HG03439 (cell line): ENCODE measurements around the gene FOXB2.

ENCODE experiments used
- ATAC-seq: cut with Tn5 transposase; IDR thresholded peaks from one replicate; pipeline ENCODE4 v1.9.1; 2021; ENCODE audit warnings: mild to moderate bottlenecking, moderate library complexity; ENCODE audit not compliant: unreplicated experiment

The FOXB2 gene

GRCh38 chr9:77015327-77016048 is 4.0 kb upstream of the FOXB2 start:
- ATAC-seq, result no peak

- no peak for ATAC-seq
These were observed 3.3 kb upstream of the FOXB2 start for GRCh38 chr9:77016121-77016525.

DNA sequence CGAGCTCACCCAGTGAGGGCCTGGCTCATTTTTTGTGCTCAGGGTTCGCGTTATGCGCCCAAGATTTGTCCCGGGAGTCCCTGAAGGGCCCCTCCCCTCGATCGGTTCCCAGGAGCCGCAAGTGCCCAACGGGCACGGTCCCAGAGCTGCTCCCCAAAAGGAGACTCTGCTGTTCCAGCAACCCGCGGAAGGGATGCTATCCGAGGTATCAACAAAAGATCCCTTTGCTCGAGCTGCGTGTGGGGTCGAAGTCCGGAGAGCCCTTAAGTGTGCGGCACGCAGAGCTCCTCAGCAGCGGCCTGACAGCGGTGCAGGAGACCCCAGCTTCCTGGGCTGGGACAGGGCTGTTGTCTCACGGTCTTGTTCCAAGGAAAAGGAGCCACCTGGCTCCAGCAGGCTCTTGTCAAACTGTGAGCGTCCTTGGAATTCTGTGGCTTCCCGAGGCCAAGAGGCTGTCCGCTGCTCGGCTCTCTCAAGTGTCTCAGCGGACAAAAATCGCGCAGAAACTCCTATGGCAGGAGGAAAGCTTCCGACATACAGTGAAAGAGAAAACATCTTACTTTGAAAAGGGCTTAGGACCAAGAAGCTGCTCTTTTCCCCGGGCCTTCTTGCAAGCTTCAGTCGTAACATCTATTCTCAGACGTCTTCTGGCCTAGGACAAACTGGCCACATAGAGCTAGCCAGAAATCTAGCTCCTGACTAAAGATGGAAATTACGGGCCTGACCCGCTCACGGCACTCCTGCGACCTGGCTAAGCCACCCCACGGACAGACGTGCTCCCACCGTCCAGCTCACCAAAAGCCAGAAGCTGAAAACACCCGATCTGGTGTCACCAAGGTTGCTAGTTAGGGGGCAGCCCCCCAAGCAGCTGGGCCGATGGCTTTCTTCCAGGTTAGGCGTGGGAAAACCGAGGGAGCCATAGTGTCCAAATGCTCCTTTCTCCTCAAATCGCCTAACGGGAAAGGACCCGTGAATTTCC is 2.6 kb upstream of the FOXB2 start:
- no peak for ATAC-seq

DNA sequence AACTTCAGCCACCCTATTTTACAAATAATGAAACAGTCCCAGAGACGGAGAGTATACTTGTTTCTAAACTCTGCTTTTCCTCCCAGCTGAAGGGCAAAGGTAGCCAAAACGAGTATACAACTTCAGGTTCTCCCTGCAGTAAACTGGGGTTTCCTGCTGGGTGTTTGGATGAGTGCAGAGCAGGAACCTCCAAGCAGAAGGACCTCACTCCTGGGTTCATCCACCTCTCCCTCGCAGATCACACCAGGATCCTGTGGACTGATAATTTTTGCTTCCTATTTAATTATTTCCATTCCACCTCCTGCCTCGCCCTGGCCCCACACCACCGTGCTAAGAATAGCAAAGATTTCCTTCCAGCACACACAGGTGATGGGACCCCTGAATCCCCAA is 2.0 kb upstream of the FOXB2 start:
- no peak for ATAC-seq

DNA sequence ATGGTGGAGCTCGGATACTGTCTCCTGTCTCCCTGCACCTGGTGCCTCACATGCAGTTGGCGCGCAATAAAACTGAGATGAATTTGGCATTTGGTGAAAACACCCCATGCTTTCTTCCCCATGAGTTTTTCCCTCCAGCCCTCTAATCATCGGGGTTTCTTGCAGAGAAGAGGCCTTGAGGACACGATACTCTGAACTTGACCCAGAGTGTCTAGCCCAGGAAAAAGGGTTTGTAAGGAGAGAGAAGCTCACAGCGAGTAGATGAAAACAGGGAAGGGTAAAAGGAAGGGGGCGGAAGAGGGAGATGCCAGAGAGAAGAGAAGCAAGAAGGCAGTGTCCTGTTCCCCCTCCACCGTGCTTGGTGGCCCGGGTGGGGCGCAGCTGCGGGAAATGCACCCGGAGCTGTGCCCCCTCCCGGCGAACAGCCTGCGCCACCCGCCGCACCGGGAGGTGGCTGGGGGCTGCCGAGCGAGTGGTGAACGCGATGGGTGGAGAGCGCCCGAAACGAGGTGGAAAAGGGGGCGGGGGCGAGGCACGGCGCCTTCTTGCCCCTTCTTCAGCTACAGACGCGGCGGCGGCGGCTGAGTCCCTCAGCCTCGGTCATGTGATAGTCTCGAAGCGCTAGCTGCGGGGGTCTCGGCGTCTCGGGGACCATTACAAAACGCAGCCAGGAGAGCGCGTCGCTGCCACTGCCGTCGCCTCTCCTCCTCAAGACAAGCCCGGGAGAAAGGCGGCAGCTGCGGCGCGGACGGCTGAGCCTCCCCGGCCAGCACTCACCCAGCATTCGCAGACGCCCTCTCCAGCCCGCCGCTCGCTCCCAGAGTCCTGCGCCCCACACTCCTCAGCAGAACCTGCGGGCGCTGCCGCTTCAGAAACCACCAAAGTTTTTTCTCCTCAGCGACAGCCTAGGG is 1.1 kb upstream of the FOXB2 start:
- ATAC-seq, result no peak

- ATAC-seq, result no peak
These were observed 553 bp upstream of the FOXB2 start for GRCh38 chr9:77018969-77019235.

- ATAC-seq, result no peak
These were observed 514 bp downstream of the FOXB2 start for GRCh38 chr9:77019926-77020412.

DNA sequence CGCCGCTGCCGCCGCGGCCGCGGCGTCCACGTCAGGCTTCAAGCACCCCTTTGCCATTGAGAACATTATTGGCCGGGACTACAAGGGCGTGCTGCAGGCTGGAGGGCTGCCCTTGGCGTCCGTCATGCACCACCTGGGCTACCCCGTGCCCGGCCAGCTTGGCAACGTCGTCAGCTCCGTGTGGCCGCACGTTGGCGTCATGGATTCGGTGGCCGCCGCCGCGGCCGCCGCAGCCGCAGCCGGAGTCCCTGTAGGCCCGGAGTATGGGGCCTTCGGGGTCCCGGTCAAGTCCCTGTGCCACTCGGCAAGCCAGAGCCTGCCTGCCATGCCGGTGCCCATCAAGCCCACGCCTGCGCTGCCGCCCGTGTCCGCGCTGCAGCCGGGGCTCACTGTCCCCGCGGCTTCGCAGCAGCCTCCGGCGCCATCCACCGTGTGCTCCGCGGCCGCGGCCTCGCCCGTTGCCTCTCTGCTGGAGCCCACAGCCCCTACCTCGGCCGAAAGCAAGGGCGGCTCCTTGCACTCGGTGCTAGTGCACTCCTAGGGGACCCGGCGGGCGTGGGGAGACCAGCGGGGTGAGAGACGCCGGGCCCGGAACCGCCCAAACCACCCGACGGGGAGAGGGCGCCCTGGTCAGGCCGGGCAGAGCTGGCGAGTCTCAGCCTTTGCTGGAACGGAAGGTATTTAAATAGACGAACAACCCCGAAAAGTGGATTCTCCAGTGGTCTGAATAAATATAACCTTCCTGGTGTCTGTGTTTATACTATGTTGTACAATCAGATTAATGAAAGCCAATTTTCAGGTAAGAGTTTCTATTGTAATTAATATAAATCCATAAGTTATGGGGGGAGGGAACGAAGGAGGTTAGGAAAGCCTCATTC is 1.2 kb downstream of the FOXB2 start:
- no peak for ATAC-seq

- ATAC-seq, result no peak
These were observed 1.9 kb downstream of the FOXB2 start for GRCh38 chr9:77021291-77021894.

DNA sequence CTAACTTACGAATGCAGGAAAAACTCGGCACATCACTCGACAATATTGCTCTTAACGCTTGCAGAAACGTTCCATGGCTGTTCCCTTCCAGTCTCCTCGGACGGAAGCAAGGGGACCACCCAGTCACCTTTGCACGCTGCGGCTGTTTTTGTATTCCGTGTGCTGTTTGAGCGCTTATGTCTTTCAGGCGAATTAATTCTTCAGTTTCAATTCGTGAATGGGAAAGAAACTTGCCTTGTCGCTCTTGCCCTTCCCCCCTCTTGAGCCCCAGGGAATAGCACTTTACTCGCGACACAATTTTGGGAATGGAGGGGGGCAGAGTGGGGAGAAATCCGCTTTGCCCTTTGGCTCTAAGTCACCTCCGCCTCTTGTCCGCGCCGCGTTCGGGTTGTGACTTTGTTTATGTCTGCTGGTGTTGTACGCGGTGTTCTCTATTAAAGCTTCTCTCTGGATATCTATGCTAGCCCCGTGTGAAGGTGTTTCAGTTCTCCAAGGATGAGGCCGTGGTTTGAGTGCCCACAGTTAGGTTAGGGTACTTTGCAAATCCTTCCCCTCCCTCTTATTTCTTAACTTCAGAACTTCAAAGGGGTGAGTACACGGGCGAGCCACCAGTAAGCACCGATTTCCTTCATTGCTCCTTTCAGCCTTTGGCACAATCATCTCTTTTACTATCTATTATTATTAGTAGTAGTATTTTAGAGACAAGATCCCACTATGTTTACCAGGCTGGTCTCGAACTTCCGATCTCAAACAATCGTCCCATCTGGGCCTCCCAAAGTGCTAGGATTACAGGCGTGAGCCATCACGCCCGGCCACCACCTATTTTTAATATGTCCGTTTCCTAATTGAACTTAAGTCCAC is 2.7 kb downstream of the FOXB2 start:
- ATAC-seq, result no peak

DNA sequence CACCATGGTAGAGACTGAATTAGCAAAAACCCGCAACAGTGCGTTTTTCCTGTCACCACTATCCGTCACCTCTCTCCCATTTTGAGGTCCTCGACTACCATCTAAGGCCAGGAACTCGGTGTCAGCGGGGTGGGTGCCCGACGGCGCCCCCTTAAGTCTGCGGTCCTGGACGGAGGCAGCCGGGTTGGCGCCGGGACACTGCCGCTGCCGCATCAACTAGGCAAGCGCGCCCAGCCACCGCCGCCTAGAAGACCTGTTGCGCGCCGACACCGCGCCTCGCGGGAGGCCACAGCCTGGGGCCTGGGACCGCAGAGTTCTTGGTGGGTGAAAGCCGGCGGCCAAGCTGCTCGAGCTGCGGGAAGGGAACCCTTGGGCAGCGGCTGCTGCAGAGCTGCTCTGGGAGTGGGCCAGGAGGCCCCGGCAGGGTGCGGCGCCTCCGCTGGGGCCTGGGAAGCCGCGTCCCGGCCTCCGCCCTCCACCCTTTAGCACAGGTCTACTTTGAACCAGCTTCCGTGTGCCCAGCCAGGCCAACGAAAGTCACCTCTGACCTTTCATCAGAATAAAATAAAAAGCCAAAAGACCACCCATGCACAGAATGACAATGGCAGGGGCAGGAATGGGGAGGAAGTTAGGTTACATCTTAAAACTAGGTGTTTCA is 3.5 kb downstream of the FOXB2 start:
- ATAC-seq, result no peak

- ATAC-seq, result no peak
These were observed 4.3 kb downstream of the FOXB2 start for GRCh38 chr9:77023726-77024125.

- ATAC-seq, result no peak
These were observed 5.5 kb downstream of the FOXB2 start for GRCh38 chr9:77024776-77025545.

DNA sequence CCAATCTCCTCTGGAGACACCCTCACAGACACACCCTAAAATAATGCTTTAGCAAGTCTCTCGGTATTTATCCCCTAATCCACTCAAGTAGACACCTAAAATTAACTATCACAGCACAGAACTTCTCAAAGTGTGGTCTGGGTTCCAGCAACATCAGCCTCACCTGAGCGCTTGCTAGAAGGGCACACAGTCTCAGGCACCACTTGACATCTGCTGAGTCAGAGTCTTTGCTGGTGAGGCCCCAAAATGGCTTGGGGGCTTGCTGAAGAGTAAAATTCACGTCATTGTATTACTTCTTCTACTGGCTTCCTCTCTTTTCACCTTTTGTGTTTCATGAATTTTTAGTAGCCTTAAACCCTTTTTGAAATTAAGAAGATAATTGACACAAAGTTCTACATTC is 9.0 kb downstream of the FOXB2 start:
- no peak for ATAC-seq

DNA sequence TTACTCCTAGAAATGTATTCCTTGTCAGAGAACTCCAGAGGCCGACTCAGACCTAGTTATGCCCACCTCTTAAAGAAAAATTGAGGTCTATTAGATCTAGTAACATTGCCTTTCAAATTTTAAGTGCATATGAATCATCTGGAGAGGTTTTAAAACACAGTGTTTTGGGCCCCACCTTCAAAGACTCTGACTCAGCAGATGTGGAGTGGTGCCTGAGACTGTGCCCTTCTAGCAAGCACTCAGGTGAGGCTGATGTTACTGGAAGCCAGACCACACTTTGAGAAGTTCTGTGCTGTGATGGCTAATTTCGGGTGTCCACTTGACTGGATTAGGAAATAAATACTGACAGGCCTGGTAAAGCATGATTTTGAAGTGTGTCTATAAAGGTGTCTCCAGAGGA is 10.6 kb downstream of the FOXB2 start:
- no peak for ATAC-seq

GRCh38 chr9:77038281-77039036 is 19.0 kb downstream of the FOXB2 start:
- ATAC-seq, result no peak

- ATAC-seq, result no peak
These were observed 20.9 kb downstream of the FOXB2 start for GRCh38 chr9:77040340-77040739.
